ENCODE results near the gene LNP1. TPM values are rescaled to one million over a fixed set of nuclear protein-coding genes. Genes with fewer than 3 reads are reported as not detected.
A peak's percentile ranks its signal among the peaks of the same experiment; 100 is the strongest.

Gene LNP1
- total RNA-seq (2016; rRNA removed; fragmentation: Illumina TruSeq; extraction: Trizol) (6.0 and 7.0 TPM in 2 replicates), polyA plus RNA-seq (2011; rRNA removed) (3.4 and 3.6 TPM in 2 replicates), polyA minus RNA-seq (2011; rRNA and poly(A)+ RNA removed; ENCODE audit: low replicate concordance) (9.4 and 11.0 TPM in 2 replicates), Bru-seq, nascent RNA (percentile 70 among the genes with signal in this experiment), BruChase-seq, experiment 1, labeled RNA remaining after a 6-hour chase (percentile 47 among the genes with signal in this experiment), BruChase-seq, experiment 2, labeled RNA remaining after a 2-hour chase (percentile 54 among the genes with signal in this experiment)
- 3.0 and 3.4 TPM in 2 replicates for total RNA-seq (2016; cell fraction: cytosol; rRNA removed; fragmentation: Illumina TruSeq; extraction: Trizol; ENCODE audit: low read depth)
- total RNA-seq (2016; cell fraction: insoluble cytoplasmic fraction; rRNA removed; fragmentation: Illumina TruSeq; extraction: Trizol) = 6.4 and 6.6 TPM in 2 replicates
- total RNA-seq (2016; cell fraction: membrane; rRNA removed; fragmentation: Illumina TruSeq; extraction: Trizol) = 7.4 and 9.1 TPM in 2 replicates
- total RNA-seq (2016; cell fraction: nucleus; rRNA removed; fragmentation: Illumina TruSeq; extraction: Trizol) = 10.3 and 12.6 TPM in 2 replicates
- polyA plus RNA-seq (2011; cell fraction: cytosol; rRNA removed) = 4.9 and 6.1 TPM in 2 replicates
- polyA plus RNA-seq (2011; cell fraction: nucleus; rRNA removed) = 7.0 and 8.3 TPM in 2 replicates
- 3.7 and 5.4 TPM in 2 replicates for polyA plus RNA-seq (2012)
- polyA plus RNA-seq (2016; cell fraction: cytosol; fragmentation: Illumina TruSeq; extraction: Trizol; ENCODE audit: low read depth) = 2.3 and 3.0 TPM in 2 replicates
- 6.5 and 7.3 TPM in 2 replicates for polyA plus RNA-seq (2016; cell fraction: insoluble cytoplasmic fraction; fragmentation: Illumina TruSeq; extraction: Trizol; ENCODE audit: low read depth)
- polyA plus RNA-seq (2016; cell fraction: membrane; fragmentation: Illumina TruSeq; extraction: Trizol; ENCODE audit: low read depth) = 6.5 and 6.9 TPM in 2 replicates
- 4.8 and 5.0 TPM in 2 replicates for polyA plus RNA-seq (2016; cell fraction: nucleus; fragmentation: Illumina TruSeq; extraction: Trizol; ENCODE audit: insufficient read depth, low read depth)
- polyA minus RNA-seq (2011; cell fraction: cytosol; rRNA and poly(A)+ RNA removed) = 4.6 and 6.0 TPM in 2 replicates
- polyA minus RNA-seq (2011; cell fraction: nucleus; rRNA and poly(A)+ RNA removed) = 49.2 and 56.0 TPM in 2 replicates
- long read RNA-seq, experiment 1, transcript LNP1-201 (4 exons, 2,210 nt) = major isoform, 10 of 12 reads
- long read RNA-seq, experiment 1, partial matches to known transcripts = 1 of 12 reads
- long read RNA-seq, experiment 1, other reads (novel, unspliced or antisense) = 1 of 12 reads
- long read RNA-seq, experiment 2, transcript LNP1-201 (4 exons, 2,210 nt) = major isoform, 7 of 8 reads
- long read RNA-seq, experiment 2, partial matches to known transcripts = 1 of 8 reads
- long read RNA-seq, experiment 2, other reads (novel, unspliced or antisense) = 0 of 8 reads

GRCh38 chr3:100400780-100401673 lies at the start of gene LNP1, which contains the start of gene TOMM70:
LNP1 (plus strand) TSS chr3:100401539; CDS start chr3:100429730, 28,191 bp downstream.
TOMM70 (minus strand) TSS chr3:100401089; CDS start chr3:100400949, 140 bp downstream.
- POLR2A ChIA-PET = interaction anchor here (0.6 to 3.7 kb wide), 26 partner anchors 9 to 583 kb away, joined by 3 to 44 read pairs (median 4); partner anchors contain the start of genes CMSS1, NIT2, TBC1D23 and TFG
- 1% methylated on average over 34 of the region's 64 CpGs for WGBS (ENCODE audit: low lambda C conversion rate)
- in situ Hi-C loops (cut with HindIII; ENCODE audit: extremely low pct_ligation_motif_present, low pct_unique_long_range_greater_than_20kb) (no loop called here), intact Hi-C loops (cut with micrococcal nuclease; ENCODE audit: unreplicated experiment) (loop anchor here (2.0 to 10.0 kb wide), 2 partner anchors 66 to 326 kb away; partner anchors contain the start of gene NIT2)
- BruUV-seq (replicated peaks) = no TSS peak
- peaks cover 28% of the 10 kb centered on the region for H4K20me1 ChIP-seq (ENCODE audit: insufficient read depth, low read length)
- peak; percentile 96 for ATAC-seq
- H3K4me2 ChIP-seq (ENCODE audit: low read depth, low read length) = peak within 1 kb of the TSS; percentile 87
- no peaks in the 10 kb centered on the region; a peak in 1 of 5 replicates for H3K27me3 ChIP-seq (ENCODE audit: control insufficient read depth in 1 of 2, insufficient read depth in 2 of 2, low read length in 2 of 2)
- H3K4me1 ChIP-seq (ENCODE audit: insufficient read depth, low read length) = peaks cover 57% of the 10 kb centered on the region
- DNase-seq (ENCODE audit: low spot score) = peak; percentile 96
- peak within 1 kb of the TSS; percentile 46 for H2AFZ ChIP-seq (ENCODE audit: low read length)
- H3K36me3 ChIP-seq (replicated peaks in 1 of 2; ENCODE audit: control insufficient read depth in 1 of 2, insufficient read depth in 2 of 2, low read length in 2 of 2) = no peaks in the 10 kb centered on the region; a peak in 1 of 5 replicates
- CTCF ChIA-PET (ENCODE audit: low intra/inter-chr PET ratio, low total read pairs) = no interaction called here
- no peaks in the 10 kb centered on the region for H3K9me3 ChIP-seq (ENCODE audit: low read length)
- H3K4me3 ChIP-seq (replicated peaks in 1 of 3; ENCODE audit: insufficient read depth in 1 of 3, low read depth in 2 of 3, low read length in 3 of 3) = peak within 1 kb of the TSS; percentile 92 to 99 (median 96)
- peak; percentile 85 for FAIRE-seq
- peaks cover 88% of the 10 kb centered on the region for H3K79me2 ChIP-seq (ENCODE audit: insufficient read depth, low read length)
- H3K9ac ChIP-seq (ENCODE audit: insufficient read depth, low read depth, low read length) = peak within 1 kb of the TSS; percentile 91
- peak within 1 kb of the TSS; percentile 93 for H3K27ac ChIP-seq (ENCODE audit: extremely low read length, insufficient read depth, low read length)
- TF ChIP-seq ZBTB20 (CRISPR knock-in tag; IDR thresholded peaks at IDR 0.05; ENCODE audit: borderline replicate concordance, low read depth) (no peak; the same call in 1 of the 2 replicates), ZNF543 (CRISPR knock-in tag; IDR thresholded peaks at IDR 0.05) (0 out of 2 replicates have a peak, but pooled peaks have one; percentile 47), HIVEP1 (CRISPR knock-in tag; IDR thresholded peaks at IDR 0.05) (no peak), JUN (CRISPR knock-in tag; IDR thresholded peaks at IDR 0.05) (0 out of 2 replicates have a peak, but pooled peaks have one; percentile 9), NRL (CRISPR knock-in tag; IDR thresholded peaks at IDR 0.05; ENCODE audit: borderline replicate concordance) (0 out of 2 replicates have a peak, but pooled peaks have one; percentile 35), NFE2L1 (CRISPR knock-in tag; IDR thresholded peaks at IDR 0.05; ENCODE audit: borderline replicate concordance) (peak; percentile 72; the same call in 1 of the 2 replicates), HMG20A (CRISPR knock-in tag; IDR thresholded peaks at IDR 0.05; ENCODE audit: borderline replicate concordance) (0 out of 2 replicates have a peak, but pooled peaks have one; percentile 5), SALL1 (CRISPR knock-in tag; IDR thresholded peaks at IDR 0.05) (peak; percentile 36), ZNF878 (CRISPR knock-in tag; IDR thresholded peaks at IDR 0.05) (peak; percentile 71; the same call in 1 of the 2 replicates), ZNF121 (CRISPR knock-in tag; IDR thresholded peaks at IDR 0.05) (peak; percentile 58; the same call in 1 of the 2 replicates), ZNF574 (CRISPR knock-in tag; IDR thresholded peaks at IDR 0.05) (peak; percentile 95), KLF12 (CRISPR knock-in tag; IDR thresholded peaks at IDR 0.05; ENCODE audit: borderline replicate concordance) (peak; percentile 93; the same call in 1 of the 2 replicates), HOXA7 (CRISPR knock-in tag; IDR thresholded peaks at IDR 0.05) (no peak), ZNF563 (CRISPR knock-in tag; IDR thresholded peaks at IDR 0.05) (peak; percentile 67), ZNF256 (CRISPR knock-in tag; conservative IDR thresholded peaks at IDR 0.05) (0 out of 2 replicates have a peak, but pooled peaks have one; percentile 60)
